Measurements from ENCODE around the gene CASP12. TPM values are rescaled to one million over a fixed set of nuclear protein-coding genes. Genes with fewer than 3 reads are reported as not detected.

The CASP12 gene
- total and polyA plus RNA-seq, 9 of the 15 experiments (the other 6 are each of a cell fraction or from before 2014, with no cell fraction given), result not detected

DNA sequence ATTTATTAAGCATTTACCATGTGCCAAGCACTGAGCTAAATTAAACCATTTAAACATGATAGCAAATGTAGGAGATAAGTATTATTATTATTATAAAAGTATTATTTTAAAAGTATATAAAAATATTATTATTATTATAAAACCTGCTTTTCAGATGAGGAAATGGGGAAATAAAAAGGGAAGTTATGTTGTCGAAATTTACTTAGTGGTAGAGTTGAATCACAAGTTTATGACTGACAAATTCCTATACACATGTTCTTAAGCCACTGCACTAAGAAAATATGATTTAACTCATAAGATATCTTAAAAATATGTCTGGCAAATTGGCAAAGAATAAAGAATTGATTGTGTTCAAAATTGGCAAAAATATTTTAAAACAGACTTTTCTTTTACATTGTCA, 53.8 kb downstream of the CASP12 start (continued):
- TF ChIP-seq ZNF696 (CRISPR knock-in tag; conservative IDR thresholded peaks at IDR 0.05), result no peak
- TF ChIP-seq MAFG (tag; conservative IDR thresholded peaks at IDR 0.05), result no peak
- no peak for TF ChIP-seq ZNF408 (CRISPR knock-in tag; IDR thresholded peaks at IDR 0.05; ENCODE audit: low read depth)

DNA sequence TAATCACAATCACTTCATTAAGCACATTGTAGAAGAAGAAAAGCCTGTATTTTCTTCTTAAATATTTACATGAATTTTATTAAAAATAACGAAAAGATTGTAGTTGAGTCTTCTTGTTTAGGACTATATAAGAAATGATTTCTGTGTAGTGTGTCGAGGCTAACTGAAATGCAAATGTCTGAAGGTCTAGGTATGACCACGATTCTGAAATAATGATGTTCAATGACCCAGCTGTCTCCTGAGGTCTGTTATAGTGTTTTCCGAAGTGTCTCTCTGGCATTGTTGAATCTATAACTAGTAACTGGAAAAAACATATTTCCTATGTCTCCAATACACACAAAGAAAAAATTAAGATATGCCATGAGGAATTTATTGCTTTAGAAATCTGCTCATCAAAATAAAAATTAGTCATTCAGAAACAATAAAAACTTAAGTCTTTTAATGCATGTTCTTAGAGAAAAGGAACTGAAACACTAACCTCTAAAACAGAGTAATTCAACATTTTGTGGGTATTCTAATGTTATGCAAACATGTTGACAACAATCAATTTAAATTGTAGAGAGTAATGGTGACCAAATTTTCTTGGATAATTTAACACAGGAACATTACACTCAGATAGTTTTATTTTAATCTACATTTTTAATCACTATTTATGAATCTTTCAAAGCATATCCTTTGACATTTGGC, 55.0 kb downstream of the CASP12 start:
- H3K4me3 ChIP-seq, result no peak overlapping the region
- WGBS (ENCODE audit: insufficient coverage, low coverage, missing lambda C conversion rate), result 0% methylated on average over 4 of the region's 4 CpGs
- POLR2A ChIA-PET, result no interaction called here
- ATAC-seq (no peak), FAIRE-seq (no peak), DNase-seq (ENCODE audit: extremely low read depth in 1 of 4, low spot score in 3 of 4) (no peak)
- intact Hi-C loops (cut with micrococcal nuclease), result no loop called here
- H3K4me1 ChIP-seq (replicated peaks in 1 of 2; ENCODE audit: control insufficient read depth in 2 of 2, insufficient read depth in 2 of 2, low read length in 2 of 2), result no peaks in the 10 kb centered on the region
- H3K9me1 ChIP-seq (ENCODE audit: control insufficient read depth, insufficient read depth, low read length), result no peaks in the 10 kb centered on the region
- H3K27me3 ChIP-seq (ENCODE audit: control insufficient read depth in 2 of 2, insufficient read depth in 2 of 2, low read length in 2 of 2), result no peaks in the 10 kb centered on the region
- CTCF ChIA-PET (ENCODE audit: low intra/inter-chr PET ratio), result no interaction called here
- no peaks in the 10 kb centered on the region; the same call in 1 of the 2 replicates for H3K9me3 ChIP-seq (replicated peaks; ENCODE audit: control insufficient read depth, insufficient read depth, low read depth, low read length)
- no peak overlapping the region for H3K4me2 ChIP-seq (ENCODE audit: insufficient read depth, low read length)
- H3K9ac ChIP-seq (ENCODE audit: insufficient read depth in 1 of 2, low read depth in 2 of 2, low read length in 2 of 2), result no peak overlapping the region
- no TSS peak for BruUV-seq (replicated peaks)
- no peaks in the 10 kb centered on the region for H3K36me3 ChIP-seq (ENCODE audit: control insufficient read depth, insufficient read depth, low read length)
- no peak overlapping the region for H3K27ac ChIP-seq (ENCODE audit: extremely low read depth, low read depth, low read length)
- no peaks in the 10 kb centered on the region for H3K79me2 ChIP-seq (ENCODE audit: control insufficient read depth, insufficient read depth, low read length)
- H4K20me1 ChIP-seq (replicated peaks; ENCODE audit: control insufficient read depth, insufficient read depth, low read length), result no peaks in the 10 kb centered on the region
- in situ Hi-C loops (cut with MboI), result no loop called here
- no peak overlapping the region for H2AFZ ChIP-seq (ENCODE audit: low read depth, low read length)
- TF ChIP-seq DIDO1 (tag; IDR thresholded peaks at IDR 0.05; ENCODE audit: low read depth) (no peak), ETV6 (IDR thresholded peaks at IDR 0.05; ENCODE audit: borderline replicate concordance in 1 of 2, low read depth in 2 of 2, low read length in 1 of 2) (no peak), ETV6 (CRISPR knock-in tag; IDR thresholded peaks at IDR 0.05; ENCODE audit: borderline replicate concordance) (no peak), ZBTB49 (CRISPR knock-in tag; IDR thresholded peaks at IDR 0.05; ENCODE audit: borderline replicate concordance) (no peak), ARID4B (CRISPR knock-in tag; IDR thresholded peaks at IDR 0.05) (no peak), KDM1A (IDR thresholded peaks at IDR 0.05) (no peak), CBFA2T2 (conservative IDR thresholded peaks at IDR 0.05) (no peak), RBM22 (IDR thresholded peaks at IDR 0.05; ENCODE audit: low read depth, low read length, poor library complexity, severe bottlenecking) (no peak), ZNF778 (CRISPR knock-in tag; IDR thresholded peaks at IDR 0.05) (no peak), SIN3B (IDR thresholded peaks at IDR 0.05; ENCODE audit: low read depth) (no peak), SMARCE1 (IDR thresholded peaks at IDR 0.05) (no peak), RCOR1 (IDR thresholded peaks at IDR 0.05; ENCODE audit: borderline replicate concordance in 1 of 2, low read depth in 2 of 2, low read length in 2 of 2) (no peak)
